ENCODE results near the gene TCP11L2.

- TF ChIP-seq CTCF (IDR thresholded peaks at IDR 0.05) (no peak), EZH2phosphoT487 (IDR thresholded peaks at IDR 0.05) (no peak)
Measured at GRCh38 chr12:106307181-106307580, 4.6 kb downstream of the TCP11L2 start.

Measured in neural progenitor cell (in vitro differentiated cells).